Endothelial cell of umbilical vein (primary cell): ENCODE data around the gene ACP3. TPM values are rescaled to one million over a fixed set of nuclear protein-coding genes. Genes with fewer than 3 reads are reported as not detected.

Experiments used
- BruUV-seq: library from RNA; stranded (reverse); fragments of 400-500 nt; replicated peaks from 2 replicates; lab custom pipeline; 2021; lab: Mats Ljungman, UMichigan
- CTCF ChIA-PET: fragments of 300-600, 350-600 bp; sonication (Branson Sonifier 250); formaldehyde crosslinking; loops from one replicate; lab custom pipeline; 2021; ENCODE audit warnings: antibody characterized with exemption, inconsistent platforms; lab: Charles Lee
- POLR2A ChIA-PET: fragments of 300-600, 350-600 bp; sonication (Branson Sonifier 250); formaldehyde crosslinking; loops from one replicate; lab custom pipeline; 2021; ENCODE audit warnings: antibody characterized with exemption, inconsistent platforms; lab: Charles Lee
- DNase-seq: peaks from one replicate; pipeline ENCODE4 v3.0.0-alpha.2; 2011; ENCODE audit warnings: low read depth, low spot score
- FAIRE-seq: peaks from 2 replicates; lab custom pipeline; 2011; peaks lifted over from hg19 to GRCh38; lab: Jason Lieb, UNC
- H2AFZ ChIP-seq: 2 replicates; pipeline ENCODE4 v1.6.0; 2012; ENCODE audit warnings: low read depth, low read length, control low read depth, inconsistent platforms
- H3K27ac ChIP-seq: 2 replicates; pipeline ENCODE4 v1.5.1; 2011; ENCODE audit warnings: low read depth, mild to moderate bottlenecking, control low read depth, low read length, moderate library complexity; ENCODE audit not compliant: insufficient read depth
- H3K27me3 ChIP-seq, 2 experiments: 2 replicates each; pipeline versions ENCODE4 v1.6.0 to v1.6.1; 2011; ENCODE audit warnings: low read length in 2 of 2, mixed read lengths in 1 of 2; ENCODE audit not compliant: control insufficient read depth in 2 of 2, insufficient read depth in 2 of 2
- H3K36me3 ChIP-seq, 2 experiments: 2 replicates in 1 of 2; 3 replicates in 1 of 2; pipeline ENCODE4 v1.5.1; 2011; ENCODE audit warnings: low read length in 2 of 2, mild to moderate bottlenecking in 1 of 2, moderate library complexity in 1 of 2; ENCODE audit not compliant: control insufficient read depth in 2 of 2, insufficient read depth in 2 of 2; ENCODE audit errors: extremely low read depth in 1 of 2
- H3K4me1 ChIP-seq: 3 replicates; pipeline ENCODE4 v1.5.1; 2011; ENCODE audit warnings: mild to moderate bottlenecking, low read length; ENCODE audit not compliant: control insufficient read depth, insufficient read depth; ENCODE audit errors: extremely low read depth
- H3K4me2 ChIP-seq: 2 replicates; pipeline ENCODE4 v1.6.1; 2011; ENCODE audit warnings: low read length, control low read depth, mixed read lengths; ENCODE audit not compliant: insufficient read depth
- H3K4me3 ChIP-seq, 3 experiments: fragments of 200-600 bp in 1 of 3; sonication (generic), shearing (Covaris generic) in 1 of 3; replicated peaks in 1 of 3; 2 replicates each; pipeline ENCODE4 v1.5.1; 2011 to 2016; ENCODE audit warnings: control low read depth in 3 of 3, low read length in 3 of 3, mild to moderate bottlenecking in 2 of 3, inconsistent platforms in 1 of 3, low read depth in 1 of 3, moderate library complexity in 1 of 3; ENCODE audit not compliant: insufficient read depth in 1 of 3
- H3K79me2 ChIP-seq: 2 replicates; pipeline ENCODE4 v1.6.0; 2012; ENCODE audit warnings: low read length, inconsistent platforms; ENCODE audit not compliant: control insufficient read depth, insufficient read depth
- H3K9ac ChIP-seq: replicated peaks from 2 replicates; pipeline ENCODE3; 2011; ENCODE audit warnings: low read length, control low read depth; ENCODE audit not compliant: insufficient read depth; ENCODE audit errors: extremely low read depth
- H3K9me1 ChIP-seq: replicated peaks from 3 replicates; pipeline ENCODE4 v1.6.0; 2011; ENCODE audit warnings: mild to moderate bottlenecking, low read length; ENCODE audit not compliant: control insufficient read depth, insufficient read depth; ENCODE audit errors: extremely low read depth
- H3K9me3 ChIP-seq: replicated peaks from 2 replicates; pipeline ENCODE4 v1.5.1; 2012; ENCODE audit warnings: low read length, inconsistent platforms; ENCODE audit not compliant: control insufficient read depth, insufficient read depth
- H4K20me1 ChIP-seq: replicated peaks from 2 replicates; pipeline ENCODE3; 2011; ENCODE audit warnings: mild to moderate bottlenecking, low read length; ENCODE audit not compliant: control insufficient read depth, insufficient read depth; ENCODE audit errors: extremely low read depth
- EZH2 ChIP-seq: IDR thresholded peaks from 2 replicates; pipeline ENCODE4 v1.6.1; 2012; ENCODE audit warnings: borderline replicate concordance, low read depth, mild to moderate bottlenecking, moderate library complexity, low read length, inconsistent platforms; ENCODE audit not compliant: severe bottlenecking
- FOS ChIP-seq: IDR thresholded peaks from 2 replicates; pipeline ENCODE4 v1.6.1; 2011; ENCODE audit warnings: mild to moderate bottlenecking, low read length, moderate library complexity, borderline replicate concordance; ENCODE audit not compliant: insufficient read depth
- GATA2 ChIP-seq: IDR thresholded peaks from 2 replicates; pipeline ENCODE4 v1.7.0; 2011; ENCODE audit warnings: low read depth, mild to moderate bottlenecking, moderate library complexity, mixed read lengths, low read length; ENCODE audit not compliant: insufficient read length, insufficient read depth
- MYC ChIP-seq: IDR thresholded peaks from one replicate; pipeline ENCODE4 v1.6.1; 2011; ENCODE audit warnings: mild to moderate bottlenecking, low read depth, low read length
- dilution Hi-C: fragments of 300-500 bp; cut with MboI; formaldehyde crosslinking; loops from one replicate; pipeline ENCODE4 v1.15.0; 2019; ENCODE audit warnings: low sequenced_read_pairs; ENCODE audit not compliant: extremely low pct_ligation_motif_present
- intact Hi-C: fragments of 100-400 bp; cut with micrococcal nuclease; formaldehyde crosslinking; loops from one replicate; pipeline ENCODE4 v1.10.0; 2022
- polyA plus RNA-seq, 4 experiments: library from polyadenylated mRNA; depleted of rRNA in 3 of 4; stranded (reverse) in 3 of 4; unstranded in 1 of 4; fragments of >200 nt; gene quantifications; 2 replicates each; pipeline versions ENCODE4 v1.2.1 to v1.2.3, GENCODE V29; 2011 to 2012; ENCODE audit warnings: missing spikeins in 1 of 4
- total RNA-seq: library from RNA; stranded (reverse); gene quantifications from 2 replicates; pipeline ENCODE4 v1.2.3, GENCODE V29; 2021
- TF ChIP-seq, protein P1 (sequence below), 2 donors: IDR thresholded peaks; 1 replicate in 1 of 2; 2 replicates in 1 of 2; pipeline ENCODE4 v1.5.1; 2011; ENCODE audit warnings: low read length in 2 of 2, mild to moderate bottlenecking in 2 of 2, moderate library complexity in 2 of 2, control low read depth in 1 of 2, inconsistent platforms in 1 of 2, low read depth in 1 of 2; ENCODE audit not compliant: insufficient read depth in 1 of 2; ENCODE audit errors: extremely low read depth in 1 of 2

The ACP3 gene
- total and polyA plus RNA-seq, 2 donors (not counting 3 experiments of a cell fraction or from before 2014, with no cell fraction given), result not detected

DNA sequence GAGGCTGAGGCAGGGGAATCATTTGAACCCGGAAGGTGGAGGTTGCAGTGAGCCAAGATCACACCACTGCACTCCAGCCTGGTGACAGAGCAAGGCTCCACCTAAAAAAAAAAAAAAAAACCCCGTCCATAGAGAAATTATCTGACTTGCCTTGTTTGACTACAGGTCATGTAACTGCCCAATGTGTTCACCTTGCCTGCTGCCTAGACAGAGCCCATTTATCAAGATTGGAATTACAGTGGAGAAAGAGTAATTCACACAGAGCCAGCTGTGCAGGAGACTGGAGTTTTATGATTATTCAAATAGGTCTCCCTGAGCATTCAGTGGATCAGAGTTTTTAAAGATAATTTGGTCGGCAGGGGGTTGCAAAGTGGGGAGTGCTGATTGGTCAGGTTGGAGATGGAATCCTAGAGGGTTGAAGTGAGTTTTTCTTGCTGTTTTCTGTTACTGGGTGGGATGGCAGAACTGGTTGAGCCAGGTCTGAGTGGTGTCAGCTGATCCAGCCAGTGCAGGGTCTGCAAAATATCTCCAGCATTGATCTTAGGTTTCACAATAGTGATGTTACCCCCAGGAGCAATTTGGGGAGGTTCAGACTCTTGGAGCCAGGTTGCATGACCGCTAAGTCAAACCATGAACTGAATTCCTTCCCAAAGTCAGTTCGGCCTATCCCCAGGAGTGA is 40.8 kb upstream of the ACP3 start:
- Histone ChIP-seq H2AFZ (no peak overlapping the region), H4K20me1 (no peaks in the 10 kb centered on the region), H3K9ac (no peak overlapping the region), H3K9me1 (no peaks in the 10 kb centered on the region), H3K27ac (no peak overlapping the region), H3K27me3 (no peaks in the 10 kb centered on the region), H3K4me3 (no peak overlapping the region), H3K4me2 (no peak overlapping the region), H3K9me3 (no peaks in the 10 kb centered on the region), H3K4me1 (no peaks in the 10 kb centered on the region), H3K79me2 (no peaks in the 10 kb centered on the region), H3K36me3 (no peaks in the 10 kb centered on the region)
- DNase-seq (no peak), FAIRE-seq (no peak)
- intact Hi-C loops, result no loop called here
- CTCF ChIA-PET, result interaction anchor here (3.8 kb wide), 1 partner anchor 7 kb away, joined by 14 read pairs; no protein-coding TSS in a partner anchor
- dilution Hi-C loops, result no loop called here
- POLR2A ChIA-PET, result no interaction called here
- TF ChIP-seq, protein P1, sequence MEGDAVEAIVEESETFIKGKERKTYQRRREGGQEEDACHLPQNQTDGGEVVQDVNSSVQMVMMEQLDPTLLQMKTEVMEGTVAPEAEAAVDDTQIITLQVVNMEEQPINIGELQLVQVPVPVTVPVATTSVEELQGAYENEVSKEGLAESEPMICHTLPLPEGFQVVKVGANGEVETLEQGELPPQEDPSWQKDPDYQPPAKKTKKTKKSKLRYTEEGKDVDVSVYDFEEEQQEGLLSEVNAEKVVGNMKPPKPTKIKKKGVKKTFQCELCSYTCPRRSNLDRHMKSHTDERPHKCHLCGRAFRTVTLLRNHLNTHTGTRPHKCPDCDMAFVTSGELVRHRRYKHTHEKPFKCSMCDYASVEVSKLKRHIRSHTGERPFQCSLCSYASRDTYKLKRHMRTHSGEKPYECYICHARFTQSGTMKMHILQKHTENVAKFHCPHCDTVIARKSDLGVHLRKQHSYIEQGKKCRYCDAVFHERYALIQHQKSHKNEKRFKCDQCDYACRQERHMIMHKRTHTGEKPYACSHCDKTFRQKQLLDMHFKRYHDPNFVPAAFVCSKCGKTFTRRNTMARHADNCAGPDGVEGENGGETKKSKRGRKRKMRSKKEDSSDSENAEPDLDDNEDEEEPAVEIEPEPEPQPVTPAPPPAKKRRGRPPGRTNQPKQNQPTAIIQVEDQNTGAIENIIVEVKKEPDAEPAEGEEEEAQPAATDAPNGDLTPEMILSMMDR (IDR thresholded peaks at IDR 0.05; ENCODE audit: extremely low read depth in 1 of 2, insufficient read depth in 1 of 2, low read depth in 1 of 2, low read length in 2 of 2), result no peak
- TF ChIP-seq GATA2 (no peak), MYC (no peak), EZH2 (no peak), FOS (no peak)
- BruUV-seq, result no TSS peak
